ENCODE data around the gene FAM217B. TPM values are rescaled to one million over a fixed set of nuclear protein-coding genes. Genes with fewer than 3 reads are reported as not detected.

The FAM217B gene
- total RNA-seq, 2 experiments from 2014 or later: 23.1 to 23.7 TPM

GRCh38 chr20:59966428-59966827, 26.2 kb downstream of the FAM217B start:
- intact Hi-C loops (cut with DNase I, micrococcal nuclease): no loop called here
- TF ChIP-seq CTCF (IDR thresholded peaks at IDR 0.05): no peak
- Histone ChIP-seq H3K27ac (ENCODE audit: low read depth in 1 of 2, low read length in 2 of 2) (no peak overlapping the region), H3K27me3 (ENCODE audit: control insufficient read depth in 1 of 2, insufficient read depth in 2 of 2, low read length in 2 of 2) (no peaks in the 10 kb centered on the region), H3K4me1 (ENCODE audit: insufficient read depth, low read length) (no peaks in the 10 kb centered on the region), H3K9me3 (ENCODE audit: control insufficient read depth in 1 of 2, insufficient read depth in 1 of 2, low read length in 2 of 2) (no peaks in the 10 kb centered on the region), H3K36me3 (ENCODE audit: insufficient read depth, low read length) (no peaks in the 10 kb centered on the region), H3K4me3 (ENCODE audit: low read length) (no peak overlapping the region)
- no peak for ATAC-seq (ENCODE audit: poor library complexity)
- CTCF ChIA-PET: no interaction called here
- POLR2A ChIA-PET: no interaction called here
- Mint-ChIP-seq H3K27me3 (no peaks in the 10 kb centered on the region), H3K9me3 (no peaks in the 10 kb centered on the region), H3K27ac (no peak overlapping the region), H3K4me1 (ENCODE audit: low read depth) (no peaks in the 10 kb centered on the region), H3K4me3 (no peak overlapping the region), H3K36me3 (ENCODE audit: low read depth) (no peaks in the 10 kb centered on the region)
- DNase-seq: no peak

GRCh38 chr20:59971428-59971827, 31.2 kb downstream of the FAM217B start:
- no peaks in the 10 kb centered on the region for H3K36me3 Mint-ChIP-seq (ENCODE audit: low read depth)
- H3K27me3 ChIP-seq (ENCODE audit: control insufficient read depth in 1 of 2, insufficient read depth in 2 of 2, low read length in 2 of 2): no peaks in the 10 kb centered on the region
- DNase-seq (no peak), ATAC-seq (ENCODE audit: poor library complexity) (no peak)
- H3K4me1 ChIP-seq (ENCODE audit: insufficient read depth, low read length): no peaks in the 10 kb centered on the region
- H3K4me1 Mint-ChIP-seq (ENCODE audit: low read depth): no peaks in the 10 kb centered on the region
- TF ChIP-seq CTCF (IDR thresholded peaks at IDR 0.05): no peak
- no peaks in the 10 kb centered on the region for H3K36me3 ChIP-seq (ENCODE audit: insufficient read depth, low read length)
- CTCF ChIA-PET: no interaction called here
- no peaks in the 10 kb centered on the region for H3K9me3 Mint-ChIP-seq
- H3K27ac ChIP-seq (ENCODE audit: low read depth in 1 of 2, low read length in 2 of 2): no peak overlapping the region
- H3K4me3 Mint-ChIP-seq: no peak overlapping the region
- H3K9me3 ChIP-seq (ENCODE audit: control insufficient read depth in 1 of 2, insufficient read depth in 1 of 2, low read length in 2 of 2): no peaks in the 10 kb centered on the region
- no peak overlapping the region for H3K27ac Mint-ChIP-seq
- intact Hi-C loops (cut with DNase I, micrococcal nuclease): no loop called here
- H3K27me3 Mint-ChIP-seq: no peaks in the 10 kb centered on the region
- H3K4me3 ChIP-seq (ENCODE audit: low read length): no peak overlapping the region
- POLR2A ChIA-PET: no interaction called here

GRCh38 chr20:59972037-59972801, 32.0 kb downstream of the FAM217B start:
- ChIA-PET POLR2A (no interaction called here), CTCF (no interaction called here)
- H3K36me3 Mint-ChIP-seq (ENCODE audit: low read depth): no peaks in the 10 kb centered on the region
- no peaks in the 10 kb centered on the region for H3K27me3 Mint-ChIP-seq
- Histone ChIP-seq H3K4me3 (ENCODE audit: low read length) (no peak overlapping the region), H3K36me3 (ENCODE audit: insufficient read depth, low read length) (no peaks in the 10 kb centered on the region), H3K4me1 (ENCODE audit: insufficient read depth, low read length) (no peaks in the 10 kb centered on the region), H3K27me3 (ENCODE audit: control insufficient read depth in 1 of 2, insufficient read depth in 2 of 2, low read length in 2 of 2) (no peaks in the 10 kb centered on the region), H3K27ac (ENCODE audit: low read depth in 1 of 2, low read length in 2 of 2) (no peak overlapping the region), H3K9me3 (ENCODE audit: control insufficient read depth in 1 of 2, insufficient read depth in 1 of 2, low read length in 2 of 2) (no peaks in the 10 kb centered on the region)
- no peak overlapping the region for H3K4me3 Mint-ChIP-seq
- no peaks in the 10 kb centered on the region for H3K9me3 Mint-ChIP-seq
- no peak for TF ChIP-seq CTCF (IDR thresholded peaks at IDR 0.05)
- ATAC-seq (ENCODE audit: poor library complexity) (no peak), DNase-seq (no peak)
- no peaks in the 10 kb centered on the region for H3K4me1 Mint-ChIP-seq (ENCODE audit: low read depth)
- no peak overlapping the region for H3K27ac Mint-ChIP-seq
- intact Hi-C loops (cut with DNase I, micrococcal nuclease): no loop called here
